K562 (cell line): Measurements from ENCODE around the gene MC1R. TPM values are rescaled to one million over a fixed set of nuclear protein-coding genes. Genes with fewer than 3 reads are reported as not detected.

Experiments
- ATAC-seq: fragments of 200-7000 bp; cut with Tn5 transposase; 3 replicates; pipeline ENCODE4 v1.9.1; 2020; ENCODE audit warnings: moderate library complexity
- BruUV-seq: library from RNA; stranded (reverse); fragments of 400-500 nt; replicated peaks from 2 replicates; lab custom pipeline; 2021; lab: Mats Ljungman, UMichigan
- CTCF ChIA-PET: fragments of 300-600 bp; formaldehyde crosslinking; extraction: SDS; loops from one replicate; lab custom pipeline; 2021; ENCODE audit warnings: low intra/inter-chr PET ratio; lab: Yijun Ruan, JAX
- POLR2A ChIA-PET: fragments of 300-600, 350-650 bp; sonication (Branson Sonifier 250); formaldehyde crosslinking; extraction: SDS; loops from one replicate; lab custom pipeline; 2021; ENCODE audit warnings: antibody characterized with exemption, inconsistent platforms; lab: Yijun Ruan, JAX
- DNase-seq, 4 experiments: peaks; one replicate each; pipeline versions ENCODE4 v3.0.0 to v3.0.0-alpha.2; 2011 to 2018; ENCODE audit warnings: low spot score in 3 of 4, mixed read lengths in 3 of 4; ENCODE audit errors: extremely low read depth in 1 of 4
- FAIRE-seq: peaks from 2 replicates; lab custom pipeline; 2011; peaks lifted over from hg19 to GRCh38; lab: Jason Lieb, UNC
- H2AFZ ChIP-seq: 2 replicates; pipeline ENCODE4 v1.6.0; 2011; ENCODE audit warnings: low read depth, low read length, control low read depth, inconsistent platforms
- H3K27ac ChIP-seq: fragments of 200-600 bp; 3 replicates; pipeline ENCODE4 v1.8.0; 2011; ENCODE audit warnings: low read depth, mild to moderate bottlenecking, control low read depth, inconsistent platforms, low read length, moderate library complexity, mixed read lengths; ENCODE audit errors: extremely low read depth
- H3K27me3 ChIP-seq, 2 experiments: fragments of 300-600 bp in 1 of 2; 2 replicates in 1 of 2; 3 replicates in 1 of 2; pipeline versions ENCODE4 v1.6.0 to v1.8.0; 2011; ENCODE audit warnings: inconsistent platforms in 2 of 2, low read length in 2 of 2, mild to moderate bottlenecking in 1 of 2, mixed read lengths in 1 of 2, moderate library complexity in 1 of 2; ENCODE audit not compliant: control insufficient read depth in 2 of 2, insufficient read depth in 2 of 2
- H3K36me3 ChIP-seq: fragments of 300-600 bp; 3 replicates; pipeline ENCODE4 v1.8.0; 2011; ENCODE audit warnings: mild to moderate bottlenecking, low read length, inconsistent platforms; ENCODE audit not compliant: control insufficient read depth, insufficient read depth
- H3K4me1 ChIP-seq, 2 experiments: fragments of 200-600 bp in 1 of 2; replicated peaks in 1 of 2; 2 replicates in 1 of 2; 3 replicates in 1 of 2; pipeline versions ENCODE4 v1.5.1 to v1.8.0; 2011; ENCODE audit warnings: inconsistent platforms in 2 of 2, low read length in 2 of 2, mild to moderate bottlenecking in 1 of 2, mixed read lengths in 1 of 2, moderate library complexity in 1 of 2; ENCODE audit not compliant: control insufficient read depth in 2 of 2, insufficient read depth in 2 of 2
- H3K4me2 ChIP-seq: 2 replicates; pipeline ENCODE4 v1.6.1; 2011; ENCODE audit warnings: low read length, control low read depth, inconsistent platforms, mixed read lengths; ENCODE audit not compliant: insufficient read depth
- H3K4me3 ChIP-seq: fragments of 200-600 bp; sonication (generic), shearing (Covaris generic); 2 replicates; pipeline ENCODE4 v1.5.1; 2016; ENCODE audit warnings: control low read depth, inconsistent platforms
- H3K79me2 ChIP-seq: fragments of 200-600 bp; 3 replicates; pipeline ENCODE4 v1.8.0; 2011; ENCODE audit warnings: low read length, inconsistent platforms; ENCODE audit not compliant: control insufficient read depth, insufficient read depth
- H3K9ac ChIP-seq, 2 experiments: 2 replicates each; pipeline versions ENCODE4 v1.6.0 to v1.6.1; 2011; ENCODE audit warnings: low read depth in 2 of 2, low read length in 2 of 2, control low read depth in 1 of 2, inconsistent platforms in 1 of 2, mild to moderate bottlenecking in 1 of 2, mixed read lengths in 1 of 2; ENCODE audit not compliant: insufficient read depth in 1 of 2
- H3K9me1 ChIP-seq: one replicate; pipeline ENCODE4 v1.6.0; 2011; ENCODE audit warnings: inconsistent platforms, mild to moderate bottlenecking, low read length, moderate library complexity; ENCODE audit not compliant: control insufficient read depth, insufficient read depth
- H3K9me3 ChIP-seq: replicated peaks from 2 replicates; pipeline ENCODE4 v1.5.1; 2011; ENCODE audit warnings: low read depth, low read length, inconsistent platforms; ENCODE audit not compliant: control insufficient read depth, insufficient read depth
- H4K20me1 ChIP-seq: replicated peaks from 2 replicates; pipeline ENCODE4 v1.6.1; 2011; ENCODE audit warnings: low read length, inconsistent platforms, mixed read lengths; ENCODE audit not compliant: control insufficient read depth, insufficient read depth
- BRD4 ChIP-seq: fragments of 200-600 bp; sonication (generic); IDR thresholded peaks from 2 replicates; pipeline ENCODE4 v1.6.1; 2017; ENCODE audit warnings: inconsistent platforms
- COPS2 ChIP-seq: fragments of 450-650 bp; conservative IDR thresholded peaks from 2 replicates; pipeline ENCODE4 v1.6.1; 2016; ENCODE audit warnings: mild to moderate bottlenecking, moderate library complexity
- ETV6 ChIP-seq, 3 experiments: fragments of 150-350 bp in 1 of 3; sonication (generic) in 1 of 3; formaldehyde crosslinking in 1 of 3; IDR thresholded peaks; 2 replicates each; pipeline versions ENCODE4 v1.6.1 to v1.8.0; 2014 to 2022; ENCODE audit warnings: borderline replicate concordance in 2 of 3, low read depth in 2 of 3, antibody characterized with exemption in 1 of 3, low read length in 1 of 3, mild to moderate bottlenecking in 1 of 3, missing genetic modification reagents in 1 of 3
- HNRNPH1 ChIP-seq: fragments of 200-400 bp; formaldehyde crosslinking; optimal IDR thresholded peaks from 2 replicates; pipeline ENCODE3; 2017; ENCODE audit warnings: low read depth, mild to moderate bottlenecking, low read length, moderate library complexity
- MNT ChIP-seq, 2 experiments: fragments of 450-650 bp; conservative IDR thresholded peaks; 2 replicates each; pipeline ENCODE4 v1.6.1; 2017; ENCODE audit warnings: mild to moderate bottlenecking in 2 of 2, moderate library complexity in 2 of 2
- POLR2G ChIP-seq: fragments of 200-400 bp; formaldehyde crosslinking; IDR thresholded peaks from 2 replicates; pipeline ENCODE4 v1.6.1; 2017; ENCODE audit warnings: low read depth, mild to moderate bottlenecking, antibody characterized with exemption, low read length, moderate library complexity
- SRSF9 ChIP-seq: fragments of 200-400 bp; formaldehyde crosslinking; IDR thresholded peaks from 2 replicates; pipeline ENCODE4 v1.6.1; 2017; ENCODE audit warnings: low read depth, low read length, borderline replicate concordance
- THRAP3 ChIP-seq: fragments of 450-650 bp; IDR thresholded peaks from 2 replicates; pipeline ENCODE4 v1.6.1; 2016; ENCODE audit warnings: mild to moderate bottlenecking, inconsistent platforms, borderline replicate concordance
- ZNF124 ChIP-seq: sonication (generic); formaldehyde crosslinking; IDR thresholded peaks from 2 replicates; pipeline ENCODE4 v1.8.1; 2022; ENCODE audit warnings: missing genetic modification reagents
- ZSCAN29 ChIP-seq: fragments of 450-650 bp; IDR thresholded peaks from 2 replicates; pipeline ENCODE4 v1.6.1; 2017
- WGBS: fragments of 100-300 bp; shearing (Covaris generic); methylation state at CpG from one replicate; pipeline ENCODE4 v1.1.6; 2016; ENCODE audit warnings: low coverage, mixed read lengths; ENCODE audit not compliant: insufficient coverage; ENCODE audit errors: missing lambda C conversion rate; 5-methylcytosine and 5-hydroxymethylcytosine counted together
- in situ Hi-C: fragments of 300-500 bp; cut with MboI; formaldehyde crosslinking; loops from 4 replicates; pipeline ENCODE4 v1.15.0; 2018; ENCODE audit warnings: inconsistent platforms, mixed read lengths
- intact Hi-C: fragments of 100-400 bp; cut with micrococcal nuclease; formaldehyde crosslinking; loops from 2 replicates; pipeline ENCODE4 v1.14.2; 2022
- polyA plus RNA-seq, 8 experiments: library from polyadenylated mRNA; depleted of rRNA in 4 of 8; stranded (reverse) in 5 of 8; unstranded in 3 of 8; fragments of >200 nt; fragmentation: Nextera tagmentation in 2 of 8; fragmentation: Illumina TruSeq in 1 of 8; extraction: Ambion mirVana in 2 of 8; extraction: Trizol in 1 of 8; gene quantifications; 2 replicates each; pipeline versions ENCODE4 v1.2.1 to v1.2.3, GENCODE V29; 2011 to 2014; ENCODE audit warnings: inconsistent platforms in 1 of 8, missing spikeins in 1 of 8
- total RNA-seq, 7 experiments: library from RNA; depleted of rRNA in 6 of 7; stranded (reverse); fragments of >200 nt in 6 of 7; fragmentation: Illumina TruSeq in 2 of 7; extraction: Trizol in 2 of 7; gene quantifications; 2 replicates each; pipeline versions ENCODE4 v1.2.1 to v1.2.3, GENCODE V29; 2011 to 2021; ENCODE audit warnings: low replicate concordance in 1 of 7
- TF ChIP-seq, protein P1 (sequence below): fragments of 450-650 bp; formaldehyde crosslinking; IDR thresholded peaks from 2 replicates; pipeline ENCODE4 v1.4.0; 2022; ENCODE audit warnings: missing genetic modification characterization

MC1R gene
- total and polyA plus RNA-seq, 9 of the 15 experiments (the other 6 are each of a cell fraction or from before 2014, with no cell fraction given): 0.14 to 5.3 (median 2.5) TPM; not detected in 1

- no peak overlapping the region for H3K4me3 ChIP-seq
- H3K4me1 ChIP-seq: peaks cover 0 to 25% of the 10 kb centered on the region in 2 experiments; a peak in 2 of 5 replicates
- H3K4me2 ChIP-seq: no peak overlapping the region
- intact Hi-C loops: no loop called here
- H3K27me3 ChIP-seq: no peaks in the 10 kb centered on the region
- 82% methylated on average over 25 of the region's 26 CpGs for WGBS
- CTCF ChIA-PET: no interaction called here
- DNase-seq (no peak), FAIRE-seq (no peak), ATAC-seq (no peak)
- BruUV-seq: no TSS peak
- peaks cover 47% of the 10 kb centered on the region for H3K36me3 ChIP-seq
- POLR2A ChIA-PET: interaction anchor here (0.9 to 4.0 kb wide), 2 partner anchors 8 kb away, joined by 3 to 17 read pairs; no protein-coding TSS in a partner anchor
- H3K9me1 ChIP-seq: no peaks in the 10 kb centered on the region
- no peak overlapping the region for H3K27ac ChIP-seq
- 0 out of 2 replicates have a peak, but pooled peaks cover 4% of the 10 kb centered on the region for H4K20me1 ChIP-seq
- TF ChIP-seq POLR2G (peak; percentile 19; the same call in 1 of the 2 replicates), BRD4 (no peak)
- peak overlapping the region in 1 of 2 experiments; percentile 31; a peak in 1 of 4 replicates for H3K9ac ChIP-seq
- no peaks in the 10 kb centered on the region for H3K9me3 ChIP-seq
- in situ Hi-C loops: no loop called here
- H2AFZ ChIP-seq: no peak overlapping the region
- H3K79me2 ChIP-seq: no peaks in the 10 kb centered on the region
These were observed 44.3 kb downstream of the MC1R start for GRCh38 chr16:89962754-89963498.

DNA sequence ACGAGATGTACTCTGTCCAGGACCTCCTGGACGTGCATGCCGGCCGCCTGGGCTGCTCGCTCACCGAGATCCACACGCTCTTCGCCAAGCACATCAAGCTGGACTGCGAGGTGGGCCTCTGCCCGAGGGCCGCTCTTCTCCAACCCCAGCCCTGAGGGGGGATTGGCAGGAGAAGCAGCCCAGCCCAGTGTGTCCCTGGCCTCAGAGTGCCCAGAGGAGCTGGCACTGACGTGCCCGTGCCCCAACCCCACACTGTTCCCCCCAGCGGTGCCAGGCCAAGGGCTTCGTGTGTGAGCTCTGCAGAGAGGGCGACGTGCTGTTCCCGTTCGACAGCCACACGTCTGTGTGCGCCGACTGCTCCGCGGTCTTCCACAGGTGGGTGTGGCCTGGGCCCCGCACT, 45.5 kb downstream of the MC1R start:
- Histone ChIP-seq H3K79me2 (peaks cover under 1% of the 10 kb centered on the region; the same call in 1 of the 3 replicates), H3K4me1 (peaks cover 0 to 25% of the 10 kb centered on the region in 2 experiments; a peak in 2 of 5 replicates), H3K36me3 (peaks cover 41% of the 10 kb centered on the region), H3K4me2 (no peak overlapping the region), H3K4me3 (no peak overlapping the region), H3K27me3 (no peaks in the 10 kb centered on the region), H3K9me1 (no peaks in the 10 kb centered on the region), H3K9ac (no peak overlapping the region), H3K27ac (no peak overlapping the region), H3K9me3 (no peaks in the 10 kb centered on the region), H4K20me1 (0 out of 2 replicates have a peak, but pooled peaks cover 4% of the 10 kb centered on the region), H2AFZ (no peak overlapping the region)
- ChIA-PET POLR2A (interaction anchor here (0.9 to 2.5 kb wide), 4 partner anchors 9 to 10 kb away, joined by 3 to 11 read pairs (median 3); no protein-coding TSS in a partner anchor), CTCF (no interaction called here)
- 90% methylated on average over 19 of the region's 25 CpGs for WGBS
- intact Hi-C loops (no loop called here), in situ Hi-C loops (no loop called here)
- FAIRE-seq: no peak
- no peak for ATAC-seq
- no peak for DNase-seq
- BruUV-seq: no TSS peak
- no peak for TF ChIP-seq ETV6 (IDR thresholded peaks at IDR 0.05; ENCODE audit: borderline replicate concordance in 1 of 2, low read depth in 2 of 2, low read length in 1 of 2)
- TF ChIP-seq ETV6 (CRISPR knock-in tag; IDR thresholded peaks at IDR 0.05; ENCODE audit: borderline replicate concordance): no peak
- no peak for TF ChIP-seq SRSF9
- TF ChIP-seq, protein P1, sequence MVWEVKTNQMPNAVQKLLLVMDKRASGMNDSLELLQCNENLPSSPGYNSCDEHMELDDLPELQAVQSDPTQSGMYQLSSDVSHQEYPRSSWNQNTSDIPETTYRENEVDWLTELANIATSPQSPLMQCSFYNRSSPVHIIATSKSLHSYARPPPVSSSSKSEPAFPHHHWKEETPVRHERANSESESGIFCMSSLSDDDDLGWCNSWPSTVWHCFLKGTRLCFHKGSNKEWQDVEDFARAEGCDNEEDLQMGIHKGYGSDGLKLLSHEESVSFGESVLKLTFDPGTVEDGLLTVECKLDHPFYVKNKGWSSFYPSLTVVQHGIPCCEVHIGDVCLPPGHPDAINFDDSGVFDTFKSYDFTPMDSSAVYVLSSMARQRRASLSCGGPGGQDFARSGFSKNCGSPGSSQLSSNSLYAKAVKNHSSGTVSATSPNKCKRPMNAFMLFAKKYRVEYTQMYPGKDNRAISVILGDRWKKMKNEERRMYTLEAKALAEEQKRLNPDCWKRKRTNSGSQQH (CRISPR knock-in tag): no peak
- no peak for TF ChIP-seq ZSCAN29
- TF ChIP-seq MNT (conservative IDR thresholded peaks at IDR 0.05): no peak
- TF ChIP-seq ZNF124: no peak
- no peak for TF ChIP-seq THRAP3
- TF ChIP-seq COPS2: no peak
- TF ChIP-seq HNRNPH1: no peak
